H1 (cell line): ENCODE data around the gene HSPD1. TPM values are rescaled to one million over a fixed set of nuclear protein-coding genes. Genes with fewer than 3 reads are reported as not detected.

ENCODE experiments used
- CTCF ChIA-PET: fragments of 300-600 bp; sonication (Branson Sonifier 250); formaldehyde crosslinking; loops from one replicate; lab custom pipeline; 2021; ENCODE audit not compliant: partially characterized antibody; lab: Charles Lee
- POLR2A ChIA-PET: fragments of 300-600 bp; sonication (Branson Sonifier 250); formaldehyde crosslinking; loops from one replicate; lab custom pipeline; 2021; ENCODE audit warnings: inconsistent platforms; ENCODE audit not compliant: partially characterized antibody; lab: Charles Lee
- DNase-seq, 2 experiments: peaks; one replicate each; pipeline versions ENCODE4 v3.0.0 to v3.0.0-alpha.2; 2010 to 2022; ENCODE audit warnings: low spot score in 2 of 2, low read depth in 1 of 2, mixed read lengths in 1 of 2
- FAIRE-seq: peaks from 2 replicates; lab custom pipeline; 2011; peaks lifted over from hg19 to GRCh38; lab: Jason Lieb, UNC
- H2AFZ ChIP-seq: 2 replicates; pipeline ENCODE4 v1.8.1; 2012; ENCODE audit warnings: low read length, inconsistent platforms
- H2AK5ac ChIP-seq: 2 replicates; pipeline ENCODE4 v1.6.1; 2013; ENCODE audit warnings: low read depth, low read length
- H2BK120ac ChIP-seq: replicated peaks from 2 replicates; pipeline ENCODE3; 2013; ENCODE audit warnings: low read depth, low read length, inconsistent platforms
- H2BK12ac ChIP-seq: 2 replicates; pipeline ENCODE4 v1.6.1; 2013; ENCODE audit warnings: low read depth, low read length
- H2BK15ac ChIP-seq: 2 replicates; pipeline ENCODE4 v1.6.1; 2013; ENCODE audit warnings: low read length
- H2BK20ac ChIP-seq: 2 replicates; pipeline ENCODE4 v1.6.1; 2013; ENCODE audit warnings: low read length
- H2BK5ac ChIP-seq: 2 replicates; pipeline ENCODE4 v1.6.1; 2013; ENCODE audit warnings: low read depth, low read length
- H3K14ac ChIP-seq: 2 replicates; pipeline ENCODE4 v1.6.1; 2013; ENCODE audit warnings: inconsistent platforms; ENCODE audit not compliant: insufficient read length
- H3K18ac ChIP-seq: 2 replicates; pipeline ENCODE4 v1.6.1; 2013; ENCODE audit warnings: low read length; ENCODE audit errors: extremely low read depth
- H3K23ac ChIP-seq: 2 replicates; pipeline ENCODE4 v1.6.1; 2013; ENCODE audit warnings: inconsistent platforms; ENCODE audit not compliant: insufficient read length
- H3K23me2 ChIP-seq: 2 replicates; pipeline ENCODE4 v1.6.1; 2013; ENCODE audit warnings: low read depth, low read length
- H3K27ac ChIP-seq: 2 replicates; pipeline ENCODE4 v1.6.1; 2011; ENCODE audit warnings: low read depth, low read length, inconsistent platforms
- H3K27me3 ChIP-seq, 4 experiments: replicated peaks in 1 of 4; 1 replicate in 1 of 4; 2 replicates in 3 of 4; pipeline versions ENCODE4 v1.6.1 to v1.8.1; 2011 to 2013; ENCODE audit warnings: low read length in 3 of 4, mild to moderate bottlenecking in 3 of 4, inconsistent platforms in 2 of 4, mixed read lengths in 2 of 4, moderate library complexity in 1 of 4; ENCODE audit not compliant: control insufficient read depth in 3 of 4, insufficient read depth in 3 of 4; ENCODE audit errors: extremely low read depth in 1 of 4
- H3K36me3 ChIP-seq, 4 experiments: 2 replicates each; pipeline versions ENCODE4 v1.6.1 to v1.8.1; 2011 to 2013; ENCODE audit warnings: mild to moderate bottlenecking in 4 of 4, low read length in 3 of 4, moderate library complexity in 2 of 4, control low read depth in 1 of 4, inconsistent platforms in 1 of 4; ENCODE audit not compliant: insufficient read depth in 4 of 4, control insufficient read depth in 2 of 4
- H3K4ac ChIP-seq: replicated peaks from 2 replicates; pipeline ENCODE3; 2013; ENCODE audit warnings: low read length, low read depth, mixed read lengths, inconsistent platforms; ENCODE audit not compliant: insufficient read length
- H3K4me1 ChIP-seq, 4 experiments: replicated peaks in 1 of 4; 1 replicate in 1 of 4; 2 replicates in 3 of 4; pipeline versions ENCODE4 v1.6.1 to v1.8.1; 2011 to 2013; ENCODE audit warnings: low read length in 3 of 4, inconsistent platforms in 2 of 4, mixed read lengths in 1 of 4; ENCODE audit not compliant: insufficient read depth in 4 of 4, control insufficient read depth in 3 of 4
- H3K4me2 ChIP-seq, 2 experiments: 2 replicates each; pipeline versions ENCODE4 v1.6.1 to v1.8.1; 2011 to 2013; ENCODE audit warnings: low read depth in 2 of 2, low read length in 2 of 2, control low read depth in 1 of 2, inconsistent platforms in 1 of 2, mild to moderate bottlenecking in 1 of 2; ENCODE audit not compliant: insufficient read depth in 1 of 2
- H3K4me3 ChIP-seq, 4 experiments: fragments of 200-600, 300-600 bp in 1 of 4; sonication (generic), shearing (Covaris generic), sonication (Bioruptor Twin) in 1 of 4; 2 replicates each; pipeline versions ENCODE4 v1.5.1 to v1.8.1; 2011 to 2016; ENCODE audit warnings: low read length in 4 of 4, low read depth in 3 of 4, control low read depth in 2 of 4, inconsistent platforms in 2 of 4, mild to moderate bottlenecking in 2 of 4, mixed read lengths in 1 of 4, moderate library complexity in 1 of 4; ENCODE audit not compliant: insufficient read depth in 2 of 4; ENCODE audit errors: extremely low read depth in 1 of 4
- H3K56ac ChIP-seq: replicated peaks from 2 replicates; pipeline ENCODE3; 2013; ENCODE audit warnings: low read depth, mild to moderate bottlenecking, mixed read lengths, low read length, inconsistent platforms; ENCODE audit not compliant: insufficient read length
- H3K79me1 ChIP-seq: 2 replicates; pipeline ENCODE4 v1.6.1; 2013; ENCODE audit warnings: low read depth, low read length, control low read depth
- H3K79me2 ChIP-seq, 2 experiments: 2 replicates each; pipeline versions ENCODE4 v1.6.1 to v1.8.1; 2012 to 2013; ENCODE audit warnings: low read length in 2 of 2, mild to moderate bottlenecking in 2 of 2, inconsistent platforms in 1 of 2; ENCODE audit not compliant: insufficient read depth in 2 of 2, control insufficient read depth in 1 of 2
- H3K9ac ChIP-seq, 4 experiments: replicated peaks in 1 of 4; 1 replicate in 1 of 4; 2 replicates in 3 of 4; pipeline versions ENCODE4 v1.6.1 to v1.8.1; 2011 to 2013; ENCODE audit warnings: low read depth in 3 of 4, low read length in 3 of 4, control low read depth in 2 of 4, mild to moderate bottlenecking in 2 of 4, moderate library complexity in 2 of 4, inconsistent platforms in 1 of 4; ENCODE audit errors: extremely low read depth in 1 of 4
- H3K9me3 ChIP-seq, 2 experiments: 2 replicates each; pipeline versions ENCODE4 v1.6.1 to v1.8.1; 2012 to 2013; ENCODE audit warnings: mild to moderate bottlenecking in 2 of 2, moderate library complexity in 2 of 2, control low read depth in 1 of 2, inconsistent platforms in 1 of 2, low read depth in 1 of 2, low read length in 1 of 2, mixed read lengths in 1 of 2; ENCODE audit not compliant: insufficient read depth in 2 of 2
- H4K20me1 ChIP-seq, 2 experiments: replicated peaks in 1 of 2; 2 replicates each; pipeline versions ENCODE3 to v1.8.1; 2011 to 2013; ENCODE audit warnings: inconsistent platforms in 2 of 2, low read length in 2 of 2, mild to moderate bottlenecking in 1 of 2; ENCODE audit not compliant: insufficient read depth in 2 of 2, control insufficient read depth in 1 of 2
- H4K5ac ChIP-seq: 2 replicates; pipeline ENCODE4 v1.6.1; 2013; ENCODE audit warnings: low read length, low read depth, mixed read lengths, inconsistent platforms; ENCODE audit not compliant: insufficient read length
- H4K8ac ChIP-seq: 2 replicates; pipeline ENCODE4 v1.8.0; 2013; ENCODE audit warnings: mild to moderate bottlenecking, moderate library complexity, low read length, inconsistent platforms; ENCODE audit not compliant: insufficient read depth; ENCODE audit errors: extremely low read depth
- H4K91ac ChIP-seq: replicated peaks from 2 replicates; pipeline ENCODE3; 2013; ENCODE audit warnings: low read length, mixed read lengths, inconsistent platforms; ENCODE audit not compliant: insufficient read length
- ATF2 ChIP-seq: IDR thresholded peaks from 2 replicates; pipeline ENCODE4 v1.6.1; 2012; ENCODE audit warnings: low read length, inconsistent platforms
- CTBP2 ChIP-seq: IDR thresholded peaks from 2 replicates; pipeline ENCODE4 v1.7.0; 2011; ENCODE audit warnings: borderline replicate concordance, mild to moderate bottlenecking, moderate library complexity, mixed read lengths, low read length; ENCODE audit not compliant: insufficient read depth, insufficient read length
- KDM4A ChIP-seq: IDR thresholded peaks from one replicate; pipeline ENCODE4 v1.7.1; 2012; ENCODE audit warnings: low read depth, mild to moderate bottlenecking, moderate library complexity, low read length, inconsistent platforms; ENCODE audit not compliant: severe bottlenecking
- SP1 ChIP-seq: IDR thresholded peaks from 2 replicates; pipeline ENCODE4 v1.6.1; 2011; ENCODE audit warnings: low read depth, low read length
- TAF7 ChIP-seq: optimal IDR thresholded peaks from 2 replicates; pipeline ENCODE3; 2011; ENCODE audit warnings: low read depth, mild to moderate bottlenecking, inconsistent platforms, low read length, moderate library complexity, borderline replicate concordance
- ZNF274 ChIP-seq: IDR thresholded peaks from 2 replicates; pipeline ENCODE4 v1.7.0; 2012; ENCODE audit warnings: low read length, borderline replicate concordance; ENCODE audit errors: extremely low read depth
- WGBS, 2 experiments: shearing (Covaris generic) in 1 of 2; methylation state at CpG; one replicate each; pipeline versions ENCODE4 v1.1.6 to v1.1.7; 2013 to 2015; ENCODE audit warnings: low lambda C conversion rate in 2 of 2, mixed read lengths in 2 of 2, inconsistent platforms in 1 of 2, low coverage in 1 of 2, missing lambda C conversion rate in 1 of 2; ENCODE audit not compliant: insufficient replicate concordance in 2 of 2, insufficient coverage in 1 of 2, insufficient read length in 1 of 2; ENCODE audit errors: extremely low coverage in 1 of 2, missing lambda C conversion rate in 1 of 2; 5-methylcytosine and 5-hydroxymethylcytosine counted together
- polyA plus RNA-seq, 7 experiments: library from polyadenylated mRNA; depleted of rRNA in 3 of 7; stranded (reverse) in 5 of 7; unstranded in 2 of 7; fragments of >200 nt in 5 of 7; fragments of 200-250 nt in 2 of 7; gene quantifications; 1 replicate in 5 of 7; 2 replicates in 1 of 7; 4 replicates in 1 of 7; pipeline versions ENCODE4 v1.2.1 to v1.2.3, GENCODE V29; 2011 to 2013; ENCODE audit warnings: missing spikeins in 2 of 7, mixed read lengths in 2 of 7
- total RNA-seq: library from RNA; stranded (reverse); fragmentation: NEBNext Ultra II Directional; extraction: Animal tissue kit (Norgen Biotek cat#: 25700); gene quantifications from 2 replicates; pipeline ENCODE4 v1.2.1, GENCODE V29; 2021

Gene HSPD1
- total and polyA plus RNA-seq, 2 of the 8 experiments (the other 6 are each of a cell fraction or from before 2014, with no cell fraction given) = 221 to 1,108 TPM

GRCh38 chr2:197450465-197450864 lies 49.2 kb downstream of the HSPD1 start:
- Histone ChIP-seq H3K23me2 (peaks cover 3% of the 10 kb centered on the region), H3K4me1 (peaks cover 0 to 5% (median 0%) of the 10 kb centered on the region in 4 experiments; a peak in 2 of 7 replicates), H4K20me1 (peaks cover 0 to 2% of the 10 kb centered on the region in 2 experiments), H3K9ac (no peak overlapping the region), H3K9me3 (peaks cover 0 to 3% of the 10 kb centered on the region in 2 experiments; a peak in 1 of 4 replicates), H4K8ac (peak overlapping the region; percentile 79), H4K91ac (no peak overlapping the region), H2BK120ac (no peak overlapping the region), H3K27me3 (no peaks in the 10 kb centered on the region), H2BK20ac (no peak overlapping the region), H3K79me1 (peaks cover 2% of the 10 kb centered on the region), H3K56ac (no peak overlapping the region), H2AFZ (no peak overlapping the region), H3K23ac (no peak overlapping the region), H3K36me3 (no peaks in the 10 kb centered on the region), H3K14ac (no peak overlapping the region), H2AK5ac (no peak overlapping the region), H3K4me2 (no peak overlapping the region), H3K4ac (no peak overlapping the region), H3K79me2 (peaks cover 9 to 15% of the 10 kb centered on the region in 2 experiments), H3K27ac (no peak overlapping the region), H2BK12ac (no peak overlapping the region), H3K4me3 (no peak overlapping the region), H3K18ac (no peak overlapping the region), H2BK15ac (no peak overlapping the region), H2BK5ac (no peak overlapping the region), H4K5ac (no peak overlapping the region)
- TF ChIP-seq ZNF274 (no peak), ATF2 (no peak), SP1 (no peak), CTBP2 (no peak), TAF7 (no peak), KDM4A (no peak)
- POLR2A ChIA-PET = interaction anchor here (1.1 to 4.8 kb wide), 4 partner anchors 15 to 62 kb away, joined by 3 to 40 read pairs (median 13); partner anchors contain the start of genes HSPD1, HSPE1 and SF3B1
- 91% methylated on average over 6 of the region's 25 CpGs; no CpG with 5 or more reads in 1 of the 2 experiments for WGBS, 2 experiments
- no peak for FAIRE-seq
- DNase-seq = no peak
- CTCF ChIA-PET = interaction anchor here (0.5 to 2.4 kb wide), 5 partner anchors 10 to 1698 kb away, joined by 3 to 7 read pairs (median 4); no protein-coding TSS in a partner anchor
